ENCODE results near the gene MAB21L3. TPM values are rescaled to one million over a fixed set of nuclear protein-coding genes. Genes with fewer than 3 reads are reported as not detected.

Gene MAB21L3
- total and polyA plus RNA-seq, 2 donors = 0.14 to 0.23 TPM

DNA sequence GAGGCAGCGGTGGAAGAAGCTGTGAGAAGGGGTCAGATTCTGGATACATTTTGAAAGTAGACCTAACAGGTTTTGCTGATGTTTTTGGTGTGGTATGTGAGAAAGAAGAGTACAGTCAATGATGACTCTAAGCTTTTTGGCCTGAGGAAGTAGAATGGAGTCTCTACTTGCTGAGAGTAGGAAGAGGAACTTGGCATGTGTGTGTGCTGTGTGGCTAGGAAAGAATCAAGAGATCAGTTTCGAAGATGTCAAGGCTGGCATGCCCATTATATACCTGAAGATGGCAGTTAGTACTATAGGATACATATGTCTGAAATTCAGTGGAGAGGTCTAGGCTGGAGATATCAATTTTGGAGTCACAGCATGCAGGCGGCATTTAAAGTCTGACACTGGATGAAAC lies 64.4 kb downstream of the MAB21L3 start:
- Histone ChIP-seq H3K4me3 (ENCODE audit: low read length in 2 of 2) (no peak overlapping the region), H3K27me3 (ENCODE audit: control insufficient read depth in 2 of 2, insufficient read depth in 1 of 2, low read length in 1 of 2) (no peaks in the 10 kb centered on the region), H3K9me3 (ENCODE audit: control insufficient read depth in 2 of 2, insufficient read depth in 1 of 2, low read length in 1 of 2) (no peaks in the 10 kb centered on the region), H3K4me1 (ENCODE audit: control insufficient read depth in 2 of 2, insufficient read depth in 2 of 2, low read length in 2 of 2) (no peaks in the 10 kb centered on the region), H3K36me3 (ENCODE audit: control insufficient read depth in 2 of 2, insufficient read depth in 2 of 2, low read length in 1 of 2) (no peaks in the 10 kb centered on the region), H3K27ac (ENCODE audit: low read depth in 1 of 2, low read length in 1 of 2) (no peak overlapping the region)
- WGBS = 60% methylated on average over 3 of the region's 3 CpGs
- DNase-seq (ENCODE audit: low read depth in 6 of 9, low spot score in 9 of 9) = no peak

DNA sequence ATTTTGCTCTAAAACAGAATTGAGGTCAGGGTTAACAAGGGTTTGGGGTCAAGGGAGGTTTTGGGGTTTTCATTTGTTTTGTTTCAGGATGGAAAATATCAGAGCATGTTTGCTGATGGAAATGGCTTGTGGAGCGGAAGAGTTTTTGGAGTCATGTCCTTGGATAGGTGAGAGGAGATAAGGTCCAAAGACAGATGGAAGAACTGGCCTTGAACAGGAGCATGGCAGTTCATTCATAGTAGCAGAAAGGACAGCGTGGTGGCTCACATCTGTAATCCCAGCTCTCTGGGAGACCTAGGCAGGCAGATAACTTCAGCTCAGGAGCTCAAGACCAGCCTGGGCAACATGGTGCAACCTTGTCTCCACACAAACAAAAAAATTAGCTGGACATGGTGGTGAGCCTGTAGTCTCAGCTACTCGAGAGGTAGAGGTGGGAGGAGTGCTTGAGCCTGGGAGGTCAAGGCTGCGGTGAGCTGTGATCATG lies 65.1 kb downstream of the MAB21L3 start:
- Histone ChIP-seq H3K9me3 (ENCODE audit: control insufficient read depth in 2 of 2, insufficient read depth in 1 of 2, low read length in 1 of 2) (no peaks in the 10 kb centered on the region), H3K4me3 (ENCODE audit: low read length in 2 of 2) (no peak overlapping the region), H3K4me1 (ENCODE audit: control insufficient read depth in 2 of 2, insufficient read depth in 2 of 2, low read length in 2 of 2) (no peaks in the 10 kb centered on the region), H3K27ac (ENCODE audit: low read depth in 1 of 2, low read length in 1 of 2) (no peak overlapping the region), H3K27me3 (ENCODE audit: control insufficient read depth in 2 of 2, insufficient read depth in 1 of 2, low read length in 1 of 2) (no peaks in the 10 kb centered on the region), H3K36me3 (ENCODE audit: control insufficient read depth in 2 of 2, insufficient read depth in 2 of 2, low read length in 1 of 2) (no peaks in the 10 kb centered on the region)
- no peak for DNase-seq (ENCODE audit: low read depth in 6 of 9, low spot score in 9 of 9)
- 93% methylated on average over 4 of the region's 4 CpGs for WGBS

DNA sequence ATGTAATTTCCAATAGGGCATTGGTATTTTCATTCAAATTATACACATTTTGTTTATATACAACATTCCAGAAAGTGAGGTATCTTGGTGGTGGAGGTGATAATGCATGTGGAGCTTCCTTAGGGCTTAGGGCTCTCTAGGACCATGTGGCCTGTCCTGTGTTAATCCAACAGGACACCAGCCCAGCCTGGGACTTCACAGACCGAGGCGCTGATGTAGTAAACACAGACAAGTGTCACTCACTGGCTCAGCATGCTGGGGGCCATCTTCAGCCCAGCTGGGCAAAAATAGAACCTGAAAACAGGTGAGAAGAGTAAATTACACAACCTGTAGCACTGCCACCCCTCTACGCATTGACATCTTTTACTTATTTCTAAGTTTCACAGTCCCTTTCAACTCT lies 66.7 kb downstream of the MAB21L3 start:
- Histone ChIP-seq H3K9me3 (ENCODE audit: control insufficient read depth in 2 of 2, insufficient read depth in 1 of 2, low read length in 1 of 2) (no peaks in the 10 kb centered on the region), H3K4me3 (ENCODE audit: low read length in 2 of 2) (no peak overlapping the region), H3K27me3 (ENCODE audit: control insufficient read depth in 2 of 2, insufficient read depth in 1 of 2, low read length in 1 of 2) (no peaks in the 10 kb centered on the region), H3K4me1 (ENCODE audit: control insufficient read depth in 2 of 2, insufficient read depth in 2 of 2, low read length in 2 of 2) (no peaks in the 10 kb centered on the region), H3K36me3 (ENCODE audit: control insufficient read depth in 2 of 2, insufficient read depth in 2 of 2, low read length in 1 of 2) (no peaks in the 10 kb centered on the region), H3K27ac (ENCODE audit: low read depth in 1 of 2, low read length in 1 of 2) (no peak overlapping the region)
- 98% methylated on average over 3 of the region's 3 CpGs for WGBS
- DNase-seq (ENCODE audit: low read depth in 6 of 9, low spot score in 9 of 9) = no peak

DNA sequence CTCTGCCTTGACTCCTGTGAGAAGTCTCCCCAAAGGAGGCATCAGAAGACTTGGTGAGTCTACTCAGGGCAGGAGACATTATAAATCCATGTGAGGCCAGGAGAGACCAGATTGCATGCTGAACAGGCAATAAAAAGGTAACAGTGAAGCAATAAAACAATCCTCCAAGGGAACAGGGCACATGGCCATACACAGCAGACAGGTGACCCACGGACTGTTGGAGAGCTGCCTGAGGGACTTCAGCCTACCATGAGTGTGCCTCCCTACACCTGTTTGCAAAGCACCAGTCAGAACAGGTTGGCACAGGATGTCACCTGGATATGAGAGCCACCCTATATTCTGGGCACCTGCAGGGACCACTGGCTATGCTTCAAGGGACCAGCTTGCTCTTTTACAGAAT lies 67.6 kb downstream of the MAB21L3 start:
- DNase-seq (ENCODE audit: low read depth in 6 of 9, low spot score in 9 of 9) = no peak
- Histone ChIP-seq H3K27ac (ENCODE audit: low read depth in 1 of 2, low read length in 1 of 2) (no peak overlapping the region), H3K4me3 (ENCODE audit: low read length in 2 of 2) (no peak overlapping the region), H3K27me3 (ENCODE audit: control insufficient read depth in 2 of 2, insufficient read depth in 1 of 2, low read length in 1 of 2) (no peaks in the 10 kb centered on the region), H3K36me3 (ENCODE audit: control insufficient read depth in 2 of 2, insufficient read depth in 2 of 2, low read length in 1 of 2) (no peaks in the 10 kb centered on the region), H3K9me3 (ENCODE audit: control insufficient read depth in 2 of 2, insufficient read depth in 1 of 2, low read length in 1 of 2) (no peaks in the 10 kb centered on the region), H3K4me1 (ENCODE audit: control insufficient read depth in 2 of 2, insufficient read depth in 2 of 2, low read length in 2 of 2) (no peaks in the 10 kb centered on the region)
- WGBS = 95% methylated on average over 1 of the region's 1 CpG

DNA sequence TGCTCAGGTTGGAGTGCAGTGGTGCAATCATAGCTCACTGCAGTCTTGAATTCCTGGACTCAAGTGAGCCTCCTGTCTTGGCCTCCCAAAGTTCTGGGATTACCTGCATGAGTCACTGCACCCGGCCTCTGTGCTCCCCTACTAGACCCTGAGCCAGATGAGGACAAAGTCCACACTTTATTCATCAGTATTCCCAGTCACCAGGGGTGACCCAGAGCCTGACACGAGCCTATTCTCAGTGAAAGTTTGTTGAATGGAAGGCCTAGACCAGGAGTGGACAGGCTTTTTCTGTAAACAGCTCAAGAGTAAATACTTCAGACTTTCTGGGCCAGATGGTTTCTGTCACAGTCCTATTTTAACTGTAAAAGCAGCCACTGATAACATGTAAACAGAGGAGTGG lies 68.2 kb downstream of the MAB21L3 start:
- Histone ChIP-seq H3K27ac (ENCODE audit: low read depth in 1 of 2, low read length in 1 of 2) (no peak overlapping the region), H3K36me3 (ENCODE audit: control insufficient read depth in 2 of 2, insufficient read depth in 2 of 2, low read length in 1 of 2) (no peaks in the 10 kb centered on the region), H3K4me3 (ENCODE audit: low read length in 2 of 2) (no peak overlapping the region), H3K9me3 (ENCODE audit: control insufficient read depth in 2 of 2, insufficient read depth in 1 of 2, low read length in 1 of 2) (no peaks in the 10 kb centered on the region), H3K4me1 (ENCODE audit: control insufficient read depth in 2 of 2, insufficient read depth in 2 of 2, low read length in 2 of 2) (no peaks in the 10 kb centered on the region), H3K27me3 (ENCODE audit: control insufficient read depth in 2 of 2, insufficient read depth in 1 of 2, low read length in 1 of 2) (no peaks in the 10 kb centered on the region)
- DNase-seq (ENCODE audit: low read depth in 6 of 9, low spot score in 9 of 9) = no peak
- WGBS = 93% methylated on average over 2 of the region's 2 CpGs

DNA sequence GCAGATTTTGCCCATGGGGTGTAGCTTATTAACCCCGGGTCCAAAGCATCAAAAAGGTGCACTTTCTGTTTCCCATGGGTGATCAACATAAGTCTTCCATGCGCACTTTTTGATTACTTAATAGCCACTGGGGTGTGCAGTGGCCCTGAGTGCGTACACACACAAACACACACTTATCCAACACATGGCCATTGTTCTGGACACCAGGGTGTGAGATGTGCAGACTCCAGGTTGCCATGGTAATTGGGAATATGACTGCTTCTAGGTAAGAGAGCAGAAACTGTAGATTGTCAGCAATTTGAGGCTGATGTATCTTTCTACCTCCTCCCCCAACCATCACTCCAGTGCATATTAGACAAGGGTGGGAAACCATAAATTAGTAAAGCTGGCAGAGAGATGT lies 68.8 kb downstream of the MAB21L3 start:
- 97% methylated on average over 3 of the region's 3 CpGs for WGBS
- Histone ChIP-seq H3K4me1 (ENCODE audit: control insufficient read depth in 2 of 2, insufficient read depth in 2 of 2, low read length in 2 of 2) (no peaks in the 10 kb centered on the region), H3K27ac (ENCODE audit: low read depth in 1 of 2, low read length in 1 of 2) (no peak overlapping the region), H3K4me3 (ENCODE audit: low read length in 2 of 2) (no peak overlapping the region), H3K9me3 (ENCODE audit: control insufficient read depth in 2 of 2, insufficient read depth in 1 of 2, low read length in 1 of 2) (no peaks in the 10 kb centered on the region), H3K36me3 (ENCODE audit: control insufficient read depth in 2 of 2, insufficient read depth in 2 of 2, low read length in 1 of 2) (no peaks in the 10 kb centered on the region), H3K27me3 (ENCODE audit: control insufficient read depth in 2 of 2, insufficient read depth in 1 of 2, low read length in 1 of 2) (no peaks in the 10 kb centered on the region)
- no peak for DNase-seq (ENCODE audit: low read depth in 6 of 9, low spot score in 9 of 9)

DNA sequence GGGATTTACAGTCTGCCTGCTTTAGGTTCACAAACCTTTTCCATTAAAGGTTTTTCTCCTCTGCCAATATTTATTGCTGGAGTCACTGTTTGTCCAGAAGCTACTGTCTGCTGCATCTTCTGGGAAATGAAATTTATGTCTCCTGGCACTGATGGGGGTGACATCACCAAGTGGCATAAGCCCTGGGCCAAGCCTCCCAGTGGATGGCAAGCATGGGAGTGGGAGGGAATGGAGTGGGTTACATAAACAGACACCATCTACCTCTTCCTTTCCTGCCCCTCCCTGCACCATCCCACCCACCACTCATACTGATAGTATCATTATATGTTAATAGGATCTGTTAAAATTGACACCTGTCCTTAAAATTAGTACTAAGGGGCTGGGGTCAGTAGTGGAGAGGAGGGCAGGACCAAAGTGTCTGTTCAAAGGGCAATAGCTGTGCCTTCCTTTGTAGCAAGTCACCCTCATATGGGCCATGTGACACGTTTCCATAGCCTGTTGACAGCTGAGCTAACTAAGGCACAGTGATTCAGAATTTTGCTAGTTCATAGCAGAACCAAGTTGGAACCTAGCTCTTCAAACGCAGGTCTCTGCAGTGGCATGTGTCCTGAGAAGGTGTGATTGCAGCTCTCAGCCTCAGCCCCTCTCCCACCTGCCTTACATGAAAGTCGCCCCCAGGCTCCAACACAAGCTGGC lies 71.0 kb downstream of the MAB21L3 start:
- no peaks in the 10 kb centered on the region for H3K27me3 ChIP-seq (ENCODE audit: control insufficient read depth in 2 of 2, insufficient read depth in 1 of 2, low read length in 1 of 2)
- WGBS = 93% methylated on average over 3 of the region's 3 CpGs
- no peak for DNase-seq (ENCODE audit: low read depth in 6 of 9, low spot score in 9 of 9)
- H3K4me1 ChIP-seq (ENCODE audit: control insufficient read depth in 2 of 2, insufficient read depth in 2 of 2, low read length in 2 of 2) = no peaks in the 10 kb centered on the region
- H3K36me3 ChIP-seq (ENCODE audit: control insufficient read depth in 2 of 2, insufficient read depth in 2 of 2, low read length in 1 of 2) = no peaks in the 10 kb centered on the region
- no peak overlapping the region for H3K4me3 ChIP-seq (ENCODE audit: low read length in 2 of 2)
- H3K27ac ChIP-seq (ENCODE audit: low read depth in 1 of 2, low read length in 1 of 2) = no peak overlapping the region
- no peaks in the 10 kb centered on the region for H3K9me3 ChIP-seq (ENCODE audit: control insufficient read depth in 2 of 2, insufficient read depth in 1 of 2, low read length in 1 of 2)

Other genes starting within 250 kb of the MAB21L3 start
- gene SLC22A15, start 134.9 kb upstream of the MAB21L3 start, total RNA-seq = 0.52 TPM
- gene SLC22A15, start 134.9 kb upstream of the MAB21L3 start, polyA plus RNA-seq = 1.8 TPM